Brain microvascular endothelial cell (primary cell): ENCODE data around the gene KAZN.

Experiments used
- DNase-seq: peaks from one replicate; pipeline ENCODE4 v3.0.0-alpha.2; 2020
- H3K27ac ChIP-seq: fragments of 250-450 bp; sonication (Bioruptor Pico); 2 replicates; pipeline ENCODE4 v1.5.1; 2020; ENCODE audit warnings: mild to moderate bottlenecking, moderate library complexity
- H3K27me3 ChIP-seq: fragments of 250-450 bp; sonication (Bioruptor Pico); replicated peaks from 2 replicates; pipeline ENCODE4 v1.5.1; 2020; ENCODE audit warnings: mild to moderate bottlenecking
- H3K36me3 ChIP-seq: fragments of 250-450 bp; sonication (Bioruptor Pico); replicated peaks from 2 replicates; pipeline ENCODE4 v1.5.1; 2020; ENCODE audit warnings: mild to moderate bottlenecking
- H3K4me3 ChIP-seq: 2 replicates; pipeline ENCODE4 v1.5.1; 2011; ENCODE audit warnings: low read depth, mild to moderate bottlenecking, control low read depth, low read length, moderate library complexity
- CTCF ChIP-seq: IDR thresholded peaks from 2 replicates; pipeline ENCODE4 v1.5.1; 2011; ENCODE audit warnings: low read depth, mild to moderate bottlenecking, moderate library complexity, low read length, control low read depth, inconsistent platforms; ENCODE audit errors: missing control alignments
- in situ Hi-C: cut with HindIII; loops from 2 replicates; pipeline ENCODE4 v1.10.0; 2017; ENCODE audit warnings: low sequenced_read_pairs, low pct_ligation_motif_present

KAZN gene

DNA sequence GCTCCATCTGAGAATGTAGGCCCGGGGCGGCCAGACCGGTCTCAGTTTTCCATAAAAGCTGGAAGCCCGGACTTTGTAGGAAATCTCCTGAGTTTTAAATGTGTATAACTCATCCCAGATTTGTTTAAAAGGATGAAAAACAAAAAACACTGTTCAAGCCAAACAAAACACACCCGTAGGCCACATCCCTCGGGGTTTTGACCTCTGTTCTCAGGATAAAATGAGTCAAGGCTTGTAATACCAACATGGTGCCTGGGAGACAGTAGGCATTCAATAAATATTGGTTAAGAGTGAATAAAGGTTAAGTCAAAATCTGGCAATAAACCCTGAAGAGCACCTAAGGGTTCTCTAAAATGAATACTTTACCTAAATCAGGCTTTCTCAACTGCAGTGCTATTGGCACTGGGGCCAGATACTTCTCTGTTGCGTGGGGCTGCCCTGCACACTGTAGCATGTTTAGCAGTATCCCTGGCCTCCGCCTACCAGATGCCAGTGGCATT lies 55.0 kb downstream of the KAZN start:
- Histone ChIP-seq H3K36me3 (no peaks in the 10 kb centered on the region), H3K4me3 (no peak overlapping the region), H3K27me3 (no peaks in the 10 kb centered on the region), H3K27ac (no peak overlapping the region)
- no peak for DNase-seq
- TF ChIP-seq CTCF = no peak
- in situ Hi-C loops = no loop called here

- Histone ChIP-seq H3K36me3 (no peaks in the 10 kb centered on the region), H3K27ac (no peak overlapping the region), H3K27me3 (no peaks in the 10 kb centered on the region), H3K4me3 (no peak overlapping the region)
- in situ Hi-C loops = no loop called here
- TF ChIP-seq CTCF = no peak
- no peak for DNase-seq
These were observed 56.1 kb downstream of the KAZN start for GRCh38 chr1:14654554-14654953.

GRCh38 chr1:14655385-14655784 lies 56.9 kb downstream of the KAZN start:
- DNase-seq = no peak
- in situ Hi-C loops = no loop called here
- Histone ChIP-seq H3K4me3 (no peak overlapping the region), H3K27ac (no peak overlapping the region), H3K36me3 (no peaks in the 10 kb centered on the region), H3K27me3 (no peaks in the 10 kb centered on the region)
- TF ChIP-seq CTCF = no peak

- H3K36me3 ChIP-seq = no peaks in the 10 kb centered on the region
- no peaks in the 10 kb centered on the region for H3K27me3 ChIP-seq
- no peak for DNase-seq
- no peak for TF ChIP-seq CTCF
- H3K4me3 ChIP-seq = no peak overlapping the region
- H3K27ac ChIP-seq = no peak overlapping the region
- in situ Hi-C loops = no loop called here
These were observed 58.0 kb downstream of the KAZN start for GRCh38 chr1:14656384-14656937.

DNA sequence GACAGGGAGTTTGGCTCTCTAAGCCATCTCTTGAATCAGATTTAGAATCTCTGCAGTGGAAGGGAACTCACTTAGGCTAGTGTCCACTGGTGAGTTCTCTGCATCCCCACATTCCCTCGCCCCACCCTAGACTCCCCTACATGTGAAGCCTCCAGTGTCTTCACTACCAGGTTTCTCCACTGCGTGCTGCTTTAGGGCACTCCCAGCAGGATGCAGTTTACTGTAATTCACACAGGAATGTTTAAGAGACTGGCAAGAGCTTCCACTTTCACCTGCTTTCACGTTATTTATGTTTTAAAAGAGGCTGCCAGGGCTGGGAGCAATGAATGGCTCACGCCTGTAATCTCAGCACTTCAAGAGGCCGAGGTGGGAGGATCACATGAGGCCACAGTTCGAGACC lies 60.2 kb downstream of the KAZN start:
- in situ Hi-C loops = no loop called here
- no peaks in the 10 kb centered on the region for H3K36me3 ChIP-seq
- H3K4me3 ChIP-seq = no peak overlapping the region
- H3K27ac ChIP-seq = no peak overlapping the region
- DNase-seq = no peak
- no peak for TF ChIP-seq CTCF
- no peaks in the 10 kb centered on the region for H3K27me3 ChIP-seq

GRCh38 chr1:14659913-14660312 lies 61.4 kb downstream of the KAZN start:
- Histone ChIP-seq H3K36me3 (no peaks in the 10 kb centered on the region), H3K27ac (no peak overlapping the region), H3K27me3 (no peaks in the 10 kb centered on the region), H3K4me3 (no peak overlapping the region)
- TF ChIP-seq CTCF = no peak
- no peak for DNase-seq
- in situ Hi-C loops = no loop called here
